GM12801 (cell line): ENCODE results near the gene DOCK11.

Source experiments
- CTCF ChIP-seq: IDR thresholded peaks from one replicate; pipeline ENCODE4 v1.5.1; 2011; ENCODE audit warnings: control low read depth; ENCODE audit not compliant: insufficient read length; ENCODE audit errors: extremely low read depth

DOCK11 gene

GRCh38 chrX:118528071-118528737 is 32.6 kb downstream of the DOCK11 start:
- TF ChIP-seq CTCF = no peak

- no peak for TF ChIP-seq CTCF
Observed at GRCh38 chrX:118530219-118530911, 34.8 kb downstream of the DOCK11 start.

- no peak for TF ChIP-seq CTCF
Observed at GRCh38 chrX:118534716-118535493, 39.3 kb downstream of the DOCK11 start.

GRCh38 chrX:118536204-118536603 is 40.6 kb downstream of the DOCK11 start:
- TF ChIP-seq CTCF = no peak

GRCh38 chrX:118536687-118537461 is 41.3 kb downstream of the DOCK11 start:
- no peak for TF ChIP-seq CTCF

GRCh38 chrX:118538386-118538785 is 42.8 kb downstream of the DOCK11 start:
- no peak for TF ChIP-seq CTCF

- TF ChIP-seq CTCF = no peak
Observed at GRCh38 chrX:118540342-118540741, 44.7 kb downstream of the DOCK11 start.
